RWPE2 (cell line): ENCODE measurements around the gene ARHGEF18.
"Not testable (repeated sequence)": the region's sequence is repeated elsewhere in the genome, so short reads cannot be mapped to it uniquely, and the experiment has no call there.

Source experiments
- ATAC-seq: fragments of 200-7000 bp; cut with Tn5 transposase; 3 replicates; pipeline ENCODE4 v1.9.1; 2021; ENCODE audit warnings: low read depth
- DNase-seq: peaks from one replicate; pipeline ENCODE4 v3.0.0-alpha.2; 2020; ENCODE audit warnings: low spot score
- H3K27ac ChIP-seq: fragments of 450-650 bp; 2 replicates; pipeline ENCODE4 v1.5.1; 2017; ENCODE audit warnings: mild to moderate bottlenecking; ENCODE audit not compliant: poor library complexity, severe bottlenecking
- H3K27me3 ChIP-seq: fragments of 250-450 bp; sonication (Bioruptor Pico); 2 replicates; pipeline ENCODE4 v1.5.1; 2021; ENCODE audit warnings: mild to moderate bottlenecking, moderate library complexity; ENCODE audit not compliant: insufficient read depth, poor library complexity, severe bottlenecking
- H3K36me3 ChIP-seq: fragments of 250-450 bp; sonication (Bioruptor Pico); 2 replicates; pipeline ENCODE4 v1.5.1; 2020; ENCODE audit warnings: low read depth, mild to moderate bottlenecking, moderate library complexity
- H3K4me1 ChIP-seq: fragments of 250-450 bp; sonication (Bioruptor Pico); 2 replicates; pipeline ENCODE4 v1.5.1; 2021; ENCODE audit warnings: mild to moderate bottlenecking, moderate library complexity; ENCODE audit not compliant: insufficient read depth, poor library complexity, severe bottlenecking
- H3K4me3 ChIP-seq: fragments of 250-450 bp; sonication (Bioruptor Pico); 2 replicates; pipeline ENCODE4 v1.5.1; 2021; ENCODE audit warnings: mild to moderate bottlenecking, moderate library complexity; ENCODE audit not compliant: severe bottlenecking
- H3K9me3 ChIP-seq: fragments of 250-450 bp; sonication (Bioruptor Pico); 2 replicates; pipeline ENCODE4 v1.5.1; 2021; ENCODE audit warnings: mild to moderate bottlenecking, moderate library complexity; ENCODE audit not compliant: severe bottlenecking
- TF ChIP-seq, protein P1 (sequence below): fragments of 450-650 bp; IDR thresholded peaks from one replicate; pipeline ENCODE4 v1.5.1; 2017; ENCODE audit warnings: mild to moderate bottlenecking, moderate library complexity; ENCODE audit not compliant: poor library complexity, severe bottlenecking

The ARHGEF18 gene

DNA sequence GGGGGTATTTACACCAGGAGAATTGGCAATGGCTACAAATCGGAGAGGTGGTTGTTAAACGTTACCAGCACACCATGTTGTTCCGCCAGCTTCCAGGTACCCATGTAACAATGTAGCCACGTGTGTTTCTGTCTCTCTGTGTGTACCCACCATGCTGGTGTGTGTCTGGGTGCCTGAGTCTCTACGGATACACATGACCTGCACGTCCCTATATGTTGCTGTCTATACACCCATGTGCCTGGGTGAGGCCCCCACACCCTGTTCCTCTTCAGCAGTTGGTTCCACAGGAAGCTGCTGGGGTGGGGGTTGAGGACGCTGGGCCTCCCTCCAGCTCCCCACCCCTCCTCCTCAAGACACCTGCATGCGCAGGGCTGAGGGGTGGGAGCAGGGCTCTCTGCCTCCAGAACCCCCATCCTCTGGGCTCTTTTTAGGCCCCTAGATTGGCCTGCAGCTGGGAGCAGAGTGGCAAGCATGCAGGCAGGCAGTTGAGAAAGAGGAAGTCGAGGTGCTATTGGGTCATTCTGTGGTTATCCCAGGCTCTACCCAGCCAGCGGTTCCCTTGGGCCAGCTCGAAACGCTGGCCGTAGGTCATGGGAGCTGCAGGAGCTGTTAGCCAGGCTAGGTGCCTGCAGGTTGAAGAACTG, at the start of gene ARHGEF18:
TSS of gene ARHGEF18 (plus strand) at position 351 of the 644 bp plus-strand sequence. CDS start 13,954 bp downstream, outside the sequence.
- DNase-seq, result no peak
- H3K4me3 ChIP-seq, result no peak within 1 kb of the TSS

DNA sequence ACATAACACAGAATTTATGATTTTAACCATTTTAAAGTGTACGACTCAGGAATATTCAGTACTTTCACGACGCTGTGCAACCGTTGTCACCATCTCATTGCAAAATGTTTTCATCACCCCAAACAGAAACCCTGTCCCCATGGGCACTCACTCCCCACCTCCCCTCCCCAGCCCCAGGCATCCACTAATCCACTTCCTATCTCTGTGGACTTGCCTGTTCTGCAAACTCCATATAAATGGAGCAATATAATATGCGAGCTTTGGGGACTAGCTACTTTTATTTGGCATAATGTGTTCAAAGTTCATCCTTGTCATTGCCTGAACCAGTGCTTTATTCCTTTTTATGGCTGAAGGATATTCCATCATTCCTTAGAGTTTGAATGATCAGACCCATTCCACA, 47.2 kb upstream of the ARHGEF18 start:
- H3K4me1 ChIP-seq, result no peaks in the 10 kb centered on the region
- H3K27me3 ChIP-seq, result no peaks in the 10 kb centered on the region
- H3K4me3 ChIP-seq, result no peak overlapping the region
- no peaks in the 10 kb centered on the region for H3K9me3 ChIP-seq
- H3K36me3 ChIP-seq, result no peaks in the 10 kb centered on the region
- TF ChIP-seq, protein P1, sequence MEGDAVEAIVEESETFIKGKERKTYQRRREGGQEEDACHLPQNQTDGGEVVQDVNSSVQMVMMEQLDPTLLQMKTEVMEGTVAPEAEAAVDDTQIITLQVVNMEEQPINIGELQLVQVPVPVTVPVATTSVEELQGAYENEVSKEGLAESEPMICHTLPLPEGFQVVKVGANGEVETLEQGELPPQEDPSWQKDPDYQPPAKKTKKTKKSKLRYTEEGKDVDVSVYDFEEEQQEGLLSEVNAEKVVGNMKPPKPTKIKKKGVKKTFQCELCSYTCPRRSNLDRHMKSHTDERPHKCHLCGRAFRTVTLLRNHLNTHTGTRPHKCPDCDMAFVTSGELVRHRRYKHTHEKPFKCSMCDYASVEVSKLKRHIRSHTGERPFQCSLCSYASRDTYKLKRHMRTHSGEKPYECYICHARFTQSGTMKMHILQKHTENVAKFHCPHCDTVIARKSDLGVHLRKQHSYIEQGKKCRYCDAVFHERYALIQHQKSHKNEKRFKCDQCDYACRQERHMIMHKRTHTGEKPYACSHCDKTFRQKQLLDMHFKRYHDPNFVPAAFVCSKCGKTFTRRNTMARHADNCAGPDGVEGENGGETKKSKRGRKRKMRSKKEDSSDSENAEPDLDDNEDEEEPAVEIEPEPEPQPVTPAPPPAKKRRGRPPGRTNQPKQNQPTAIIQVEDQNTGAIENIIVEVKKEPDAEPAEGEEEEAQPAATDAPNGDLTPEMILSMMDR, result no peak
- no peak for ATAC-seq
- H3K27ac ChIP-seq, result no peak overlapping the region
- DNase-seq, result no peak

More for the DNA sequence above, at the start of gene ARHGEF18:
- H3K27ac ChIP-seq, result no peak within 1 kb of the TSS
- no peaks in the 10 kb centered on the region for H3K27me3 ChIP-seq
- H3K36me3 ChIP-seq, result no peaks in the 10 kb centered on the region
- ATAC-seq, result no peak
- no peaks in the 10 kb centered on the region for H3K4me1 ChIP-seq
- TF ChIP-seq, protein P1, result no peak
- no peaks in the 10 kb centered on the region for H3K9me3 ChIP-seq

DNA sequence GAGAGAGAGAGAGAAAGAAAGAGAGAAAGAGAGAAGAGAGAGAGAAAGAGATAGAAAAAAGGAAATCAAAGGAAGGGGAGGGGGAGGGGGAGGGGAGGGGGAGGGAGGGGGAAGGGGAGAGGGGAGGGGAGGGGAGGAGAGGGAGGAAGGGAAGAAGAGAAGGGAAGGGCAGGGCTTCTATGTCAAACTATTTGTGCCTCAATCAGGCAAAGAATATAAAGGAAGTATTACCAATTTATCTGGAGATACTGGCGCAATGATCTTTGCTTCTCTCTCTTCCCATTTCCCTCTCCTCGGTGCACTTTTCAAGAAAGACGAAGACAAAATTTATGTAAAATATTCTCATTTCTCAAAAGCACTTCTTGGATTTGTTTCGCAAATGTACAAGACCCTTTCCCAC, 45.3 kb upstream of the ARHGEF18 start:
- Histone ChIP-seq H3K27me3 (no peaks in the 10 kb centered on the region), H3K4me1 (no peaks in the 10 kb centered on the region), H3K27ac (no peak overlapping the region), H3K9me3 (no peaks in the 10 kb centered on the region), H3K4me3 (no peak overlapping the region), H3K36me3 (no peaks in the 10 kb centered on the region)
- DNase-seq (no peak), ATAC-seq (no peak)
- TF ChIP-seq, protein P1, result no peak

DNA sequence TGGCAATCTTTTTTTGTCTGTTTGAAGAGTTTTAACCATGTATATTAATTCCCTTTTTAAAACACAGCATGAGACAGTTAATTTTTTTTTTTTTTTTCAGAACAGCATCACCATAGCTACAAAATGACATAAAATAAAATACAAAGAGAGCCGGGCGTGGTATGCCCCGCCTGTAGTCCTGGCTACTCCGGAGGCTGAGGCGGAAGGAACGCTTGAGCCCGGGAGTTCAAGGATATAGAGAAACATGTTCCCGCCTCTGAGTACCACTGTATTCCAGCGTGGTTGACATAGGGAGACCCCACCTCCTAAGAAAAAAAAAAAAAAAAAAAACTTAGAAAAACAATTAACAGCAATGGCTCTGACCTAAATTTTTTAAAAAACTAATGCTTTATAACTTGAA, 44.5 kb upstream of the ARHGEF18 start:
- no peak overlapping the region for H3K27ac ChIP-seq
- no peaks in the 10 kb centered on the region for H3K27me3 ChIP-seq
- no peaks in the 10 kb centered on the region for H3K9me3 ChIP-seq
- ATAC-seq, result no peak
- no peaks in the 10 kb centered on the region for H3K4me1 ChIP-seq
- TF ChIP-seq, protein P1, result no peak
- no peak overlapping the region for H3K4me3 ChIP-seq
- DNase-seq, result no peak
- H3K36me3 ChIP-seq, result no peaks in the 10 kb centered on the region

DNA sequence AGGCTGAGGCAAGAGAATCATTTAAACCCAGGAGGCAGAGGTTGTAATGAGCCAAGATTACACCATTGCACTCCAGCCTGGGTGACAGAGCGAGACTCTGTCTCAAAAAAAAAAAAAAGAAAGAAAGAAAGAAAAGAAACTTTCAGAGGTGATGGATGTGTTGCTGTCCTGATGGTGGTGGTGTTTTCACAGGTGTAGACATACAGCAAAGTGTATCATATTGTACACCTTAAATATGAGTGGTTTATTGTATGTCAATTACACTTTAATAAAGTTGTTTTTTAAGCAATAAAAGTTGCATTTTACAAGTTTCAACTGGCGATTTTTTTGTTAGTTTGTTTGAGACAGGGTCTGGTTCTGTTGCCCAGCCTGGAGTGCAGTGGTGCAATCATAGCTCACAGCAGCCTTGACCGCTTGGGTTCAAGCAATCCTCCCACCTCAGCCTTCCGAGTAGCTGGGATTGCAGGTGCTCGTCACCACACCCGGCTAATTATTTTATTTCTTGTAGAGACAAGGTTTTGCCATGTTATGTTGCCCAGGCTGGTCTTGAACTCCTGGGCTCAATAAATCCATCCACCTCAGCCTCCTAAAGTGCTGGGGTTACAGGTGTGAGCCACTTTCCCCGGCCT, 41.0 kb upstream of the ARHGEF18 start:
- no peak for ATAC-seq

DNA sequence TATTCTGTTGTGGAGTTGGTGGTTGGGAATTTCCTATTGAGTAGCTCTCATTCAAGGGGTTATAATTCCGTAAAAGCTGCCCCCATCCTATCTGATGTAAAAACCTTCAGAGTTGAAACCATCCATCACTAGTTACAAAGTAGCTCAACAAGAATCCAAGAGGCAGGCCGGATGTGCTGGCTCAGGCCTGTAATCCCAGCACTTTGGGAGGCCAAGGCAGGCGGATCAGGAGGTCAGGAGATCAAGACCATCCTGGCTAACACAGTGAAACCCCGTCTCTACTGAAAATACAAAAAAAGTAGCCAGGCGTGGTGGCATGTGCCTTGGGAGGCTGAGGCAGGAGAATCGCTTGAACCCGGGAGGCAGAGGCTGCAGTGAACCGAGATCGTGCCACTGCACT, 40.4 kb upstream of the ARHGEF18 start:
- H3K4me1 ChIP-seq, DNase-seq, H3K9me3 ChIP-seq, H3K27ac ChIP-seq, H3K4me3 ChIP-seq, H3K36me3 ChIP-seq, H3K27me3 ChIP-seq, ATAC-seq: not testable (repeated sequence)

More for the DNA sequence above, 41.0 kb upstream of the ARHGEF18 start:
- Histone ChIP-seq H3K4me1 (no peaks in the 10 kb centered on the region), H3K27me3 (no peaks in the 10 kb centered on the region), H3K36me3 (no peaks in the 10 kb centered on the region), H3K9me3 (no peaks in the 10 kb centered on the region), H3K27ac (no peak overlapping the region), H3K4me3 (no peak overlapping the region)
- TF ChIP-seq, protein P1, result no peak
- DNase-seq, result no peak
